ENCODE data around the gene LTO1. TPM values are rescaled to one million over a fixed set of nuclear protein-coding genes. Genes with fewer than 3 reads are reported as not detected.

The LTO1 gene
- total RNA-seq, 4 donors from 2014 or later, result 13.3 to 35.2 (median 22.8) TPM

DNA sequence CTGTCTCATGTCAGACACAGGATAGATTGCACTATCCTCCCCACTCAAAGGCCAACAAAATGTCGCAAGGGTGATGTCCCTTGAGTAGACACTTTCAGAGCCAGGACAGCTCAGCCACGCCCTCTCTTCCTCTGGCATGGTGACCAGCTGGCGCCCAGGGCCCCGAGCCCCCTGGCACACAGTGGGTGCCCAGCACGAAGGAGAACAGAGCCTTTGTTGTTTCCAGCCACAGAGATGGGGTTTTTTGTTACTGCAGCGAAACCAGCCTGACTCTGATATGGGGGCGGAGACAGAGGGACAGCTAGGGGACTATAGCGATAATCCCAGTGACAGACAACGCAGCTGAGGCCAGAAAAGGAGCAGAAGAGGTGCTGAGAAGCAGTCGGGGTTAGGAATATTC, 57.5 kb downstream of the LTO1 start:
- TF ChIP-seq, protein P1, sequence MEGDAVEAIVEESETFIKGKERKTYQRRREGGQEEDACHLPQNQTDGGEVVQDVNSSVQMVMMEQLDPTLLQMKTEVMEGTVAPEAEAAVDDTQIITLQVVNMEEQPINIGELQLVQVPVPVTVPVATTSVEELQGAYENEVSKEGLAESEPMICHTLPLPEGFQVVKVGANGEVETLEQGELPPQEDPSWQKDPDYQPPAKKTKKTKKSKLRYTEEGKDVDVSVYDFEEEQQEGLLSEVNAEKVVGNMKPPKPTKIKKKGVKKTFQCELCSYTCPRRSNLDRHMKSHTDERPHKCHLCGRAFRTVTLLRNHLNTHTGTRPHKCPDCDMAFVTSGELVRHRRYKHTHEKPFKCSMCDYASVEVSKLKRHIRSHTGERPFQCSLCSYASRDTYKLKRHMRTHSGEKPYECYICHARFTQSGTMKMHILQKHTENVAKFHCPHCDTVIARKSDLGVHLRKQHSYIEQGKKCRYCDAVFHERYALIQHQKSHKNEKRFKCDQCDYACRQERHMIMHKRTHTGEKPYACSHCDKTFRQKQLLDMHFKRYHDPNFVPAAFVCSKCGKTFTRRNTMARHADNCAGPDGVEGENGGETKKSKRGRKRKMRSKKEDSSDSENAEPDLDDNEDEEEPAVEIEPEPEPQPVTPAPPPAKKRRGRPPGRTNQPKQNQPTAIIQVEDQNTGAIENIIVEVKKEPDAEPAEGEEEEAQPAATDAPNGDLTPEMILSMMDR (IDR thresholded peaks at IDR 0.05; ENCODE audit: low read depth), result no peak

- TF ChIP-seq, protein P1 (IDR thresholded peaks at IDR 0.05; ENCODE audit: low read depth), result no peak
Observed at GRCh38 chr11:69617220-69617619, 57.9 kb downstream of the LTO1 start.

Other genes with a start within 250 kb of the LTO1 start
- gene LINC01488, start 193.7 kb downstream of the LTO1 start, total RNA-seq, result not detected
- 100 to 1,000 TPM in 3 of 4 donors, 10 to 100 TPM in 1; 90.1 to 451 (median 213) TPM for gene CCND1, start 34.2 kb downstream of the LTO1 start, total RNA-seq
- gene FGF19, start 28.7 kb upstream of the LTO1 start, total RNA-seq, result not detected
- gene FGF4, start 100.0 kb upstream of the LTO1 start, total RNA-seq, result not detected
- not detected for gene FGF3, start 144.1 kb upstream of the LTO1 start, total RNA-seq